Adrenal gland (tissue), 12 donors: ENCODE measurements around the gene CASP10. TPM values are rescaled to one million over a fixed set of nuclear protein-coding genes. Genes with fewer than 3 reads are reported as not detected.

Experiments
- DNase-seq, 7 donors: peaks; one replicate each; pipeline ENCODE4 v3.0.0-alpha.2; 2019 to 2020
- H3K27ac ChIP-seq, 5 donors: fragments of 200-600 bp; sonication (generic) in 4 of 5; 1 replicate in 3 of 5; 2 replicates in 2 of 5; pipeline versions ENCODE4 v1.5.1 to v1.8.0; 2016 to 2020; ENCODE audit warnings: mild to moderate bottlenecking in 1 of 5
- H3K27me3 ChIP-seq: fragments of 200-600 bp; 2 replicates; pipeline ENCODE4 v1.8.0; 2021
- H3K36me3 ChIP-seq, 2 donors: fragments of 200-600 bp; replicated peaks in 1 of 2; 1 replicate in 1 of 2; 2 replicates in 1 of 2; pipeline versions ENCODE4 v1.5.1 to v1.8.0; 2018 to 2022
- H3K4me1 ChIP-seq, 2 donors: fragments of 200-600 bp; replicated peaks in 1 of 2; 1 replicate in 1 of 2; 2 replicates in 1 of 2; pipeline versions ENCODE4 v1.5.1 to v1.8.0; 2018 to 2021
- H3K4me3 ChIP-seq, 4 donors: fragments of 200-600 bp; sonication (generic) in 3 of 4; one replicate each; pipeline ENCODE4 v1.5.1; 2016 to 2018
- H3K9me3 ChIP-seq, 3 donors: fragments of 200-600 bp; sonication (generic) in 1 of 3; replicated peaks in 1 of 3; 1 replicate in 2 of 3; 2 replicates in 1 of 3; pipeline versions ENCODE4 v1.5.1 to v1.8.0; 2016 to 2021
- POLR2A ChIP-seq, 2 donors: fragments of 450-650 bp; IDR thresholded peaks; one replicate each; pipeline ENCODE4 v1.6.1; 2017; ENCODE audit warnings: antibody characterized with exemption in 2 of 2, mild to moderate bottlenecking in 2 of 2, moderate library complexity in 1 of 2
- WGBS, 4 donors: extraction: QIAGEN DNeasy Blood & Tissue Kit in 2 of 4; methylation state at CpG; one replicate each; pipeline versions ENCODE4 v1.1.5 to v1.1.7; 2013 to 2017; 5-methylcytosine and 5-hydroxymethylcytosine counted together
- intact Hi-C, 2 donors: fragments of 100-400 bp; cut with DNase I; formaldehyde crosslinking; loops; one replicate each; pipeline versions ENCODE4 v1.14.1 to v1.15.0; 2022 to 2023
- polyA plus RNA-seq, 3 donors: library from polyadenylated mRNA; stranded (reverse); fragments of 200-250 nt in 2 of 3; fragments of 350-450 nt in 1 of 3; fragmentation: Illumina TruSeq in 1 of 3; extraction: RNeasy Lipid Tissue Mini Kit (QIAGEN cat#74804) in 1 of 3; gene quantifications; one replicate each; pipeline ENCODE4 v1.2.3, GENCODE V29; 2013 to 2014
- small RNA-seq, 2 donors: library from RNA; depleted of rRNA; stranded (forward); fragments of <200 nt; gene quantifications; one replicate each; pipeline ENCODE3, GENCODE V24; 2016
- total RNA-seq, 9 donors: library from RNA; depleted of rRNA in 4 of 9; stranded (reverse); fragments of >200 nt in 4 of 9; fragments of 120-200 nt in 1 of 9; fragmentation: NEBNext Ultra II Directional in 1 of 9; extraction: Animal tissue kit (Norgen Biotek cat#: 25700) in 1 of 9; gene quantifications; one replicate each; pipeline versions ENCODE4 v1.1.0 to v1.2.4, GENCODE V29; 2013 to 2023
- TF ChIP-seq, protein P1 (sequence below), 6 experiments: fragments of 450-650 bp in 4 of 6; fragments of 200-600 bp in 2 of 6; sonication (generic) in 1 of 6; IDR thresholded peaks; 1 replicate in 5 of 6; 2 replicates in 1 of 6; pipeline versions ENCODE4 v1.5.1 to v1.8.0; 2016 to 2021; ENCODE audit warnings: antibody characterized with exemption in 6 of 6, mild to moderate bottlenecking in 2 of 6, moderate library complexity in 1 of 6
- donor health status: healthy with polysubstance abuse.
- donor health status: Bipolar disorder and iron deficiency.
- donor health status: DM: yes; HTN: yes; CAD: no.
- donor health status: DM: no; HTN: no; CAD: no.
- donor health status: DM: no; HTN: no; CAD: no.
- donor health status: DM: yes; HTN: yes; CAD: no.

Gene CASP10
- total and polyA plus RNA-seq, 12 donors = 2.5 to 12.8 (median 5.2) TPM

DNA sequence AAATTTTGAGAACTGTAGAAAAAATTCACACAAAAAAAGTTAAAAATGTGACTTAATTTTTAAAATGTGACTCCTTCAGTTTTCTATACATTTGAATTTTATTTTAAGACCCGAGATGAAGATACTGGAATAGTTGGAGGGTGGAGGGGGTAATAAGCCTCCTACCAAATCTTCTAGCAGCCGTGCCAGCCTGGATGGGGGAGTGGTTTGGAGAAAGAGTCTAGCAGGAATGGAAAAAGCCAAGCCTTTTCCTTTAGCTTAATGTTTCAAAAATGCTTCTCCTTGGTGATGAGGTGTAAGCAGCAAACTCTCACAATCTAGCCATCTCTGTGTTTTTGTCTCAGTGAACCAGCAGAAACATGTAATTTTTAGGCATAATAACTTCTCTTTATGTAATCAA, 92.1 kb downstream of the CASP10 start:
- H3K36me3 ChIP-seq = peaks cover 0 to 41% of the 10 kb centered on the region in 2 donors
- intact Hi-C loops = no loop called here
- no peak for TF ChIP-seq POLR2A (IDR thresholded peaks at IDR 0.05)
- no peaks in the 10 kb centered on the region for H3K27me3 ChIP-seq
- no peaks in the 10 kb centered on the region for H3K4me1 ChIP-seq
- 87 to 94% (median 92%) methylated on average over 2 of the region's 2 CpGs for WGBS, 4 donors
- H3K4me3 ChIP-seq = no peak overlapping the region
- H3K27ac ChIP-seq = no peak overlapping the region
- no peaks in the 10 kb centered on the region for H3K9me3 ChIP-seq
- no peak for DNase-seq

DNA sequence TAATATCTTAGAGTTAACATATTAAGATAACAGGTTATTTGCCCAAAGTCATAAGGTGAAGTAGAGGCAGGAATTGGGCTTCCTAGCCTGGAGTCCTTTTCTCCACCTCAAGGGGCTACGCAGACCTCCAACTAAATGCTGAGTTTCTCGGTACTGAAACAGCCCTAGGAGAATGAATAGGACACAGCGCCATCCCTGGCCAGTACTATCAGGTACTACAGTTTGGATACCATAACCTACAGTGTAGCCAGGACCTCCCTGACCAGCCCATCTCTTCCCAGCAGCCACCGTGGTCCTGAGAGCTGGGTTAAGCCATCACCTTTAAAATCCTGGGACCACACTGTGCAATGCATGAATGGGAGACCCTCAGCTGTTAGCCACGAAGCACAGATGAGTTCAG, 93.0 kb downstream of the CASP10 start:
- H3K36me3 ChIP-seq = peaks cover 0 to 41% of the 10 kb centered on the region in 2 donors

DNA sequence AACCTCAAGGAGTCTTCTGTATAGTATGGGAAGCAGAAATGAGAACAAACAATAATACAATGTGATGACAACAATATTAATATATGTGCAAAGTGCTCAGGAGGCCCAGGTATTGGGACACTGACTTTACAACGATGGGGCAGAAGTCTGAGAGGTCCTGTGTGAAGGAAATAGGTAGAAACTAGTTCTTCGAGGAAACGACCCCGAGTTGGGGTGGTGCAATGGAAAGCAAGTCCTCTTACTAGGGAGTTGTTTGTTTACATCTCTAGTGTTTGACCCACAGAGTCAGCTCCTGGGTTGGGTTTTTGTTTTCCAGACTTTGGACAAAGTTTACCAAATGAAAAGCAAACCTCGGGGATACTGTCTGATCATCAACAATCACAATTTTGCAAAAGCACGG, 93.6 kb downstream of the CASP10 start:
- Histone ChIP-seq H3K4me1 (no peaks in the 10 kb centered on the region), H3K4me3 (no peak overlapping the region), H3K27me3 (no peaks in the 10 kb centered on the region), H3K9me3 (no peaks in the 10 kb centered on the region), H3K36me3 (peaks cover 0 to 41% of the 10 kb centered on the region in 2 donors), H3K27ac (no peak overlapping the region)
- 90 to 93% (median 92%) methylated on average over 6 of the region's 6 CpGs for WGBS, 4 donors
- intact Hi-C loops = no loop called here
- DNase-seq = no peak
- TF ChIP-seq, protein P1, sequence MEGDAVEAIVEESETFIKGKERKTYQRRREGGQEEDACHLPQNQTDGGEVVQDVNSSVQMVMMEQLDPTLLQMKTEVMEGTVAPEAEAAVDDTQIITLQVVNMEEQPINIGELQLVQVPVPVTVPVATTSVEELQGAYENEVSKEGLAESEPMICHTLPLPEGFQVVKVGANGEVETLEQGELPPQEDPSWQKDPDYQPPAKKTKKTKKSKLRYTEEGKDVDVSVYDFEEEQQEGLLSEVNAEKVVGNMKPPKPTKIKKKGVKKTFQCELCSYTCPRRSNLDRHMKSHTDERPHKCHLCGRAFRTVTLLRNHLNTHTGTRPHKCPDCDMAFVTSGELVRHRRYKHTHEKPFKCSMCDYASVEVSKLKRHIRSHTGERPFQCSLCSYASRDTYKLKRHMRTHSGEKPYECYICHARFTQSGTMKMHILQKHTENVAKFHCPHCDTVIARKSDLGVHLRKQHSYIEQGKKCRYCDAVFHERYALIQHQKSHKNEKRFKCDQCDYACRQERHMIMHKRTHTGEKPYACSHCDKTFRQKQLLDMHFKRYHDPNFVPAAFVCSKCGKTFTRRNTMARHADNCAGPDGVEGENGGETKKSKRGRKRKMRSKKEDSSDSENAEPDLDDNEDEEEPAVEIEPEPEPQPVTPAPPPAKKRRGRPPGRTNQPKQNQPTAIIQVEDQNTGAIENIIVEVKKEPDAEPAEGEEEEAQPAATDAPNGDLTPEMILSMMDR (IDR thresholded peaks at IDR 0.05) = no peak
- TF ChIP-seq POLR2A (IDR thresholded peaks at IDR 0.05) = no peak

More for the DNA sequence above, 93.0 kb downstream of the CASP10 start:
- no peak for DNase-seq
- WGBS, 4 donors = 68 to 85% (median 82%) methylated on average over 3 to 5 of the region's 5 CpGs
- Histone ChIP-seq H3K27ac (no peak overlapping the region), H3K9me3 (no peaks in the 10 kb centered on the region), H3K27me3 (no peaks in the 10 kb centered on the region), H3K4me3 (no peak overlapping the region), H3K4me1 (no peaks in the 10 kb centered on the region)
- intact Hi-C loops = no loop called here
- TF ChIP-seq POLR2A (IDR thresholded peaks at IDR 0.05) = no peak
- TF ChIP-seq, protein P1 (IDR thresholded peaks at IDR 0.05) = no peak

Small RNAs within 50 kb of the gene (small RNA-seq; reads per million reads assigned to genes)
- gene AC007283.2 (0 reads per million in 2 donors), gene MTND4LP13 (0 reads per million in 2 donors), gene RNU7-45P (0 reads per million in 2 donors)

Other genes starting within 250 kb of the CASP10 start
- gene ORC2, start 219.5 kb upstream of the CASP10 start, total RNA-seq = 10 to 100 TPM in 8 of 9 donors, 1 to 10 TPM in 1; 5.0 to 30.7 (median 19.6) TPM
- gene ORC2, start 219.5 kb upstream of the CASP10 start, polyA plus RNA-seq = 10 to 100 TPM in 2 of 3 donors, 1 to 10 TPM in 1; 9.1 to 19.5 (median 12.5) TPM
- gene HYCC2, start 111.5 kb upstream of the CASP10 start, total RNA-seq = 10 to 100 TPM in 6 of 9 donors, 1 to 10 TPM in 3; 5.8 to 36.6 (median 22.2) TPM
- 10 to 100 TPM in 1 of 3 donors, 1 to 10 TPM in 2; 3.9 to 11.7 (median 8.7) TPM for gene HYCC2, start 111.5 kb upstream of the CASP10 start, polyA plus RNA-seq
- 100 to 1,000 TPM in 5 of 9 donors, 10 to 100 TPM in 4; 34.5 to 193 (median 102) TPM for gene NDUFB3, start 111.1 kb upstream of the CASP10 start, total RNA-seq
- 100 to 1,000 TPM in 1 of 3 donors, 10 to 100 TPM in 2; 55.6 to 189 (median 91.8) TPM for gene NDUFB3, start 111.1 kb upstream of the CASP10 start, polyA plus RNA-seq
- gene CFLAR, start 67.0 kb upstream of the CASP10 start, total RNA-seq = 100 to 1,000 TPM in 5 of 9 donors, 10 to 100 TPM in 4; 62.8 to 267 (median 119) TPM
- gene CFLAR, start 67.0 kb upstream of the CASP10 start, polyA plus RNA-seq = 10 to 100 TPM; 47.1 to 90.7 (median 53.6) TPM
- 10 to 100 TPM in 8 of 9 donors, 1 to 10 TPM in 1; 9.1 to 55.8 (median 23.5) TPM for gene CASP8, start 77.4 kb downstream of the CASP10 start, total RNA-seq
- 10 to 100 TPM in 2 of 3 donors, 1 to 10 TPM in 1; 8.2 to 20.6 (median 11.4) TPM for gene CASP8, start 77.4 kb downstream of the CASP10 start, polyA plus RNA-seq
- 1 to 10 TPM in 6 of 9 donors, under 1 TPM in 2, not detected in 1; 0.52 to 4.3 (median 1.9) TPM for gene FLACC1, start 174.2 kb downstream of the CASP10 start, total RNA-seq
- 1 to 10 TPM; 1.0 to 2.7 (median 1.2) TPM for gene FLACC1, start 174.2 kb downstream of the CASP10 start, polyA plus RNA-seq